Parathyroid adenoma (tissue), 2 donors: ENCODE data around the gene SLC6A16.
"Not testable (repeated sequence)": the region's sequence is repeated elsewhere in the genome, so short reads cannot be mapped to it uniquely, and the experiment has no call there.

Experiments
- H2AFZ ChIP-seq: fragments of 300-600 bp; sonication (generic); one replicate; pipeline ENCODE4 v1.7.0; 2017; ENCODE audit warnings: antibody characterized with exemption, mild to moderate bottlenecking
- H3K27ac ChIP-seq: fragments of 300-600 bp; sonication (generic); one replicate; pipeline ENCODE4 v1.7.0; 2017
- H3K27me3 ChIP-seq: fragments of 300-600 bp; sonication (generic); one replicate; pipeline ENCODE4 v1.7.0; 2017; ENCODE audit warnings: low read length; ENCODE audit not compliant: control insufficient read depth, insufficient read depth
- H3K36me3 ChIP-seq: fragments of 300-600 bp; sonication (generic); one replicate; pipeline ENCODE4 v1.7.0; 2017; ENCODE audit warnings: low read length; ENCODE audit not compliant: control insufficient read depth, insufficient read depth
- H3K4me1 ChIP-seq: fragments of 300-600 bp; sonication (generic); one replicate; pipeline ENCODE4 v1.7.0; 2017; ENCODE audit warnings: control low read depth
- H3K4me2 ChIP-seq: fragments of 300-600 bp; sonication (generic); one replicate; pipeline ENCODE4 v1.7.0; 2017; ENCODE audit warnings: low read length
- H3K4me3 ChIP-seq: fragments of 300-600 bp; sonication (generic); one replicate; pipeline ENCODE4 v1.7.0; 2017; ENCODE audit warnings: low read depth, low read length
- H3K79me2 ChIP-seq: fragments of 300-600 bp; sonication (generic); one replicate; pipeline ENCODE4 v1.7.0; 2017; ENCODE audit warnings: control low read depth
- H3K9ac ChIP-seq: fragments of 300-600 bp; sonication (generic); one replicate; pipeline ENCODE4 v1.7.0; 2017; ENCODE audit warnings: mild to moderate bottlenecking
- H3K9me3 ChIP-seq: fragments of 300-600 bp; sonication (generic); one replicate; pipeline ENCODE4 v1.7.0; 2017; ENCODE audit warnings: low read length; ENCODE audit not compliant: control insufficient read depth
- TF ChIP-seq, protein P1 (sequence below): fragments of 300-600 bp; sonication (generic); IDR thresholded peaks from one replicate; pipeline ENCODE4 v1.7.0; 2017; ENCODE audit warnings: antibody characterized with exemption, mild to moderate bottlenecking
- donor health status: primary hyperparathyroidism.

Gene SLC6A16

GRCh38 chr19:49327878-49328544 is 3.0 kb upstream of the SLC6A16 start:
- Histone ChIP-seq H2AFZ (no peak overlapping the region), H3K4me3 (no peak overlapping the region), H3K4me2 (no peak overlapping the region), H3K36me3 (no peaks in the 10 kb centered on the region), H3K27me3 (no peaks in the 10 kb centered on the region), H3K9me3 (no peaks in the 10 kb centered on the region), H3K9ac (no peak overlapping the region), H3K27ac (no peak overlapping the region), H3K79me2 (no peaks in the 10 kb centered on the region), H3K4me1 (no peaks in the 10 kb centered on the region)
- TF ChIP-seq, protein P1, sequence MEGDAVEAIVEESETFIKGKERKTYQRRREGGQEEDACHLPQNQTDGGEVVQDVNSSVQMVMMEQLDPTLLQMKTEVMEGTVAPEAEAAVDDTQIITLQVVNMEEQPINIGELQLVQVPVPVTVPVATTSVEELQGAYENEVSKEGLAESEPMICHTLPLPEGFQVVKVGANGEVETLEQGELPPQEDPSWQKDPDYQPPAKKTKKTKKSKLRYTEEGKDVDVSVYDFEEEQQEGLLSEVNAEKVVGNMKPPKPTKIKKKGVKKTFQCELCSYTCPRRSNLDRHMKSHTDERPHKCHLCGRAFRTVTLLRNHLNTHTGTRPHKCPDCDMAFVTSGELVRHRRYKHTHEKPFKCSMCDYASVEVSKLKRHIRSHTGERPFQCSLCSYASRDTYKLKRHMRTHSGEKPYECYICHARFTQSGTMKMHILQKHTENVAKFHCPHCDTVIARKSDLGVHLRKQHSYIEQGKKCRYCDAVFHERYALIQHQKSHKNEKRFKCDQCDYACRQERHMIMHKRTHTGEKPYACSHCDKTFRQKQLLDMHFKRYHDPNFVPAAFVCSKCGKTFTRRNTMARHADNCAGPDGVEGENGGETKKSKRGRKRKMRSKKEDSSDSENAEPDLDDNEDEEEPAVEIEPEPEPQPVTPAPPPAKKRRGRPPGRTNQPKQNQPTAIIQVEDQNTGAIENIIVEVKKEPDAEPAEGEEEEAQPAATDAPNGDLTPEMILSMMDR, result peak; percentile 81

DNA sequence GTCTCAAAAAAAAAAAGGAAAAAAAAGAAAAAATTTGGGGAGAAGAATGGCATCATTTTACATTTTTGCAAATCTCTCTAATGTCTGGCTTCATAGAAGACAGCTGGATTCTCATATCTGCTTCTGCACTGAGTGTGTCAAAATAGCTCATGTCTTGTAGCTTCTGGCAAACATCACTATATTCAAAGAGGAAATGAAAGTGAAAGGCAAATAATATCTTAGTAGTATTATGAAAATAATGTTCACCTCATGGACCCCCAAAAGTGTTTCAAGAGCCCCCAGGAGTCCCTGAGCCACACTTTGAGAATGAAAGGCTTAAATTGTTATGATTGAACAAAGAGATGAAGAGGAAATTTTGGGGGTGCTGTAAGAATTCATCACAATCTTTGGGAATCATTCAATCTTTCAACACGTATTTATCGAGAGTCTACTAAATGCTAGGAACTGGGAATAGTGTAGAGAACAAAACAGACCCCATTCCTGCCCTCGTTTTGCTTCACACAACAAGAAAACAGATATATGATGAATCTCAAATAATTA is 1.2 kb upstream of the SLC6A16 start:
- Histone ChIP-seq H3K27ac (no peak overlapping the region), H3K9ac (no peak overlapping the region), H3K36me3 (no peaks in the 10 kb centered on the region), H3K4me3 (no peak overlapping the region), H3K9me3 (no peaks in the 10 kb centered on the region), H3K79me2 (no peaks in the 10 kb centered on the region), H2AFZ (no peak overlapping the region), H3K4me2 (no peak overlapping the region), H3K4me1 (no peaks in the 10 kb centered on the region), H3K27me3 (no peaks in the 10 kb centered on the region)
- TF ChIP-seq, protein P1, result no peak

GRCh38 chr19:49325756-49326155 is 765 bp upstream of the SLC6A16 start:
- not testable (repeated sequence) for H3K27ac ChIP-seq, H3K4me2 ChIP-seq, H2AFZ ChIP-seq, H3K4me3 ChIP-seq, H3K36me3 ChIP-seq, H3K79me2 ChIP-seq, H3K4me1 ChIP-seq, H3K27me3 ChIP-seq, H3K9ac ChIP-seq, H3K9me3 ChIP-seq

DNA sequence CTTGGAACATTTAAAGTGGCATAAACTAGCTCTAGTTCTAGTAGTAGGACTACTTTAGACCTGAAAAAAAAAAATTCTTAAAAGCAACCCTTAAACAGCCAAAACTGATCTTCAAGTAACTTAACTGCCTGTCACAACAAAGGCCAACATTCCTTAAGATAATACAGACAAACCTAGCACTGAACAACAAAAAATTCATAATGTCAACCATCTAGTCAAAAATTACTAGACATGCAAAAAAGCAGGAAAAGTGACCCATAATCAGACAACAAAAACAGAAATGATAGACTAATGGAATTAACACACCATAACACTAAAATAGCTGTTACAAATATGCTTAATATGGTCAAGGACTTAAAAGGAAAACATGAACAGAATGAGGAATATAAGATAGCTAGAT is 6.7 kb downstream of the SLC6A16 start:
- no peaks in the 10 kb centered on the region for H3K27me3 ChIP-seq
- H3K27ac ChIP-seq, result no peak overlapping the region
- TF ChIP-seq, protein P1, result no peak
- no peaks in the 10 kb centered on the region for H3K36me3 ChIP-seq
- no peak overlapping the region for H3K9ac ChIP-seq
- no peaks in the 10 kb centered on the region for H3K9me3 ChIP-seq
- H3K79me2 ChIP-seq, result no peaks in the 10 kb centered on the region
- no peaks in the 10 kb centered on the region for H3K4me1 ChIP-seq
- no peak overlapping the region for H3K4me3 ChIP-seq
- H3K4me2 ChIP-seq, result no peak overlapping the region
- no peak overlapping the region for H2AFZ ChIP-seq

DNA sequence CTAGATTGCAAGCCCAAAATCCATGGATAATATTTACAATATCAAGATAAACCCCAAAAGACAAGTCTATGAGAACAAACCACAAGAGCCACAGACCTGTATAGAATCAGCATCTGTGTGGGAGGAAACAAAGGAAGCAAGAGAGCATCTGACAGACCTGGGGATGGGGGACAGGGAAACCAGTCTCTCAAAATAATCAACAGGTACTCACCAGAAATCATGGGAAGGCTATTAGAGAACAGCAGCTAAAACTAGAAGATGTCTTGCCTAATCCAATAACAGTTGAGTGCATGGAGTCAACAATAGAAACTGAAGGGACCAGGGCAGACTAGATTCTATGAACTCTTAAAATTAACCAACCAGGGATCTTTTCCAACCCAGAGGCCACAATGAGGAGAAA is 8.7 kb downstream of the SLC6A16 start:
- H3K36me3 ChIP-seq, result no peaks in the 10 kb centered on the region
- TF ChIP-seq, protein P1, result no peak
- no peak overlapping the region for H2AFZ ChIP-seq
- no peaks in the 10 kb centered on the region for H3K9me3 ChIP-seq
- H3K4me3 ChIP-seq, result no peak overlapping the region
- H3K9ac ChIP-seq, result no peak overlapping the region
- H3K4me2 ChIP-seq, result no peak overlapping the region
- H3K4me1 ChIP-seq, result no peaks in the 10 kb centered on the region
- no peak overlapping the region for H3K27ac ChIP-seq
- no peaks in the 10 kb centered on the region for H3K79me2 ChIP-seq
- no peaks in the 10 kb centered on the region for H3K27me3 ChIP-seq
